PC-9 (cell line): ENCODE data around the gene CCL24. TPM values are rescaled to one million over a fixed set of nuclear protein-coding genes. Genes with fewer than 3 reads are reported as not detected.
"Not testable (repeated sequence)": the region's sequence is repeated elsewhere in the genome, so short reads cannot be mapped to it uniquely, and the experiment has no call there.

Experiments
- BruUV-seq: library from RNA; stranded (reverse); fragments of 400-500 nt; replicated peaks from 2 replicates; lab custom pipeline; 2021; lab: Mats Ljungman, UMichigan
- CTCF ChIA-PET: fragments of 300-600 bp; sonication (Branson Sonifier 250); formaldehyde crosslinking; loops from one replicate; lab custom pipeline; 2022; ENCODE audit warnings: antibody characterized with exemption; lab: Charles Lee
- POLR2A ChIA-PET: fragments of 300-600 bp; sonication (Branson Sonifier 250); formaldehyde crosslinking; loops from one replicate; lab custom pipeline; 2022; ENCODE audit warnings: antibody characterized with exemption; ENCODE audit not compliant: unreplicated experiment; lab: Charles Lee
- DNase-seq, 2 experiments: peaks; one replicate each; pipeline versions ENCODE4 v3.0.0 to v3.0.0-alpha.2; 2015 to 2022; ENCODE audit warnings: mixed read lengths in 1 of 2
- H2AFZ ChIP-seq: fragments of 200-600 bp; sonication (generic); 2 replicates; pipeline ENCODE4 v1.8.1; 2017; ENCODE audit warnings: antibody characterized with exemption
- H3F3A ChIP-seq: fragments of 200-600 bp; sonication (generic); 2 replicates; pipeline ENCODE4 v1.8.1; 2017; ENCODE audit warnings: antibody characterized with exemption, mild to moderate bottlenecking, low read depth; ENCODE audit not compliant: insufficient read depth
- H3K27ac ChIP-seq: fragments of 200-600 bp; sonication (generic); 2 replicates; pipeline ENCODE4 v1.6.1; 2016; ENCODE audit warnings: mixed run types
- H3K27me3 ChIP-seq: fragments of 200-600 bp; sonication (generic); 2 replicates; pipeline ENCODE4 v1.6.1; 2016; ENCODE audit warnings: low read depth, mixed run types; ENCODE audit not compliant: insufficient read depth
- H3K36me3 ChIP-seq: fragments of 200-600 bp; sonication (generic); 2 replicates; pipeline ENCODE4 v1.6.1; 2016; ENCODE audit warnings: low read depth, mixed run types
- H3K4me1 ChIP-seq: fragments of 200-600 bp; sonication (generic); replicated peaks from 2 replicates; pipeline ENCODE4 v1.6.1; 2016; ENCODE audit warnings: mixed run types; ENCODE audit not compliant: insufficient read depth
- H3K4me2 ChIP-seq: fragments of 200-600 bp; sonication (generic); 2 replicates; pipeline ENCODE4 v1.6.1; 2017; ENCODE audit warnings: mixed run types
- H3K4me3 ChIP-seq: fragments of 200-600 bp; sonication (generic); 2 replicates; pipeline ENCODE4 v1.6.1; 2016; ENCODE audit warnings: mixed run types
- H3K79me2 ChIP-seq: fragments of 200-600 bp; sonication (generic); 2 replicates; pipeline ENCODE4 v1.6.1; 2017; ENCODE audit warnings: low read depth, mixed run types
- H3K9me2 ChIP-seq: fragments of 200-600 bp; sonication (generic); 2 replicates; pipeline ENCODE4 v1.8.1; 2017; ENCODE audit warnings: mild to moderate bottlenecking; ENCODE audit not compliant: insufficient read depth
- H3K9me3 ChIP-seq: fragments of 200-600 bp; sonication (generic); 2 replicates; pipeline ENCODE4 v1.8.1; 2016; ENCODE audit warnings: low read depth; ENCODE audit not compliant: insufficient read depth
- H4K20me1 ChIP-seq: fragments of 200-600 bp; sonication (generic); 2 replicates; pipeline ENCODE4 v1.8.1; 2017; ENCODE audit not compliant: insufficient read depth
- CTCF ChIP-seq: fragments of 200-600 bp; sonication (generic); conservative IDR thresholded peaks from 2 replicates; pipeline ENCODE4 v1.6.1; 2017; ENCODE audit warnings: mixed run types, antibody characterized with exemption, mild to moderate bottlenecking, moderate library complexity
- EZH2 ChIP-seq: fragments of 200-600 bp; sonication (generic); IDR thresholded peaks from 2 replicates; pipeline ENCODE4 v1.8.0; 2017; ENCODE audit warnings: antibody characterized with exemption, low read depth
- intact Hi-C: fragments of 100-400 bp; cut with micrococcal nuclease; formaldehyde crosslinking; loops from one replicate; pipeline ENCODE4 v1.10.0; 2022; ENCODE audit not compliant: unreplicated experiment
- total RNA-seq: library from RNA; stranded (reverse); gene quantifications from 2 replicates; pipeline ENCODE4 v1.2.3, GENCODE V29; 2021

CCL24 gene
- total RNA-seq, 1 experiment from 2014 or later: not detected

- ChIA-PET CTCF (interaction anchor here (0.7 kb wide), 1 partner anchor 70 kb away, joined by 4 read pairs; no protein-coding TSS in a partner anchor), POLR2A (interaction anchor here (0.7 kb wide), 1 partner anchor 32 kb away, joined by 5 read pairs; no protein-coding TSS in a partner anchor)
- no peak for DNase-seq
- no TSS peak for BruUV-seq
- Histone ChIP-seq H3K4me1 (peaks cover 5% of the 10 kb centered on the region), H3K9me3 (no peaks in the 10 kb centered on the region), H3K9me2 (no peaks in the 10 kb centered on the region), H2AFZ (no peak overlapping the region), H3K4me3 (no peak overlapping the region), H3K4me2 (no peak overlapping the region), H3K27ac (no peak overlapping the region), H3F3A (0 out of 2 replicates have a peak, but pooled peaks cover 4% of the 10 kb centered on the region), H3K79me2 (no peaks in the 10 kb centered on the region), H4K20me1 (no peaks in the 10 kb centered on the region), H3K27me3 (no peaks in the 10 kb centered on the region), H3K36me3 (no peaks in the 10 kb centered on the region)
- intact Hi-C loops: no loop called here
- TF ChIP-seq EZH2: no peak
- no peak for TF ChIP-seq CTCF
Observed at GRCh38 chr7:75795831-75796285, 17.7 kb downstream of the CCL24 start.

- no peak overlapping the region for H3K27ac ChIP-seq
- H3F3A ChIP-seq: 0 out of 2 replicates have a peak, but pooled peaks cover 4% of the 10 kb centered on the region
- no peak for TF ChIP-seq EZH2
- no peak for TF ChIP-seq CTCF
- H3K9me3 ChIP-seq: no peaks in the 10 kb centered on the region
- H3K4me2 ChIP-seq: no peak overlapping the region
- H3K36me3 ChIP-seq: no peaks in the 10 kb centered on the region
- H3K79me2 ChIP-seq: no peaks in the 10 kb centered on the region
- intact Hi-C loops: no loop called here
- no peaks in the 10 kb centered on the region for H3K27me3 ChIP-seq
- ChIA-PET POLR2A (no interaction called here), CTCF (no interaction called here)
- DNase-seq: no peak
- BruUV-seq: no TSS peak
- no peaks in the 10 kb centered on the region for H4K20me1 ChIP-seq
- no peak overlapping the region for H3K4me3 ChIP-seq
- no peaks in the 10 kb centered on the region for H3K9me2 ChIP-seq
- H2AFZ ChIP-seq: no peak overlapping the region
- H3K4me1 ChIP-seq: peaks cover 5% of the 10 kb centered on the region
Observed at GRCh38 chr7:75793676-75794075, 19.9 kb downstream of the CCL24 start.

GRCh38 chr7:75792567-75792966 is 21.0 kb downstream of the CCL24 start:
- CTCF ChIA-PET: interaction anchor here (0.5 kb wide), 1 partner anchor 17 kb away, joined by 3 read pairs; no protein-coding TSS in a partner anchor
- H3K36me3 ChIP-seq, BruUV-seq, POLR2A ChIA-PET, H3K79me2 ChIP-seq, H4K20me1 ChIP-seq, DNase-seq, H3K27ac ChIP-seq, H3K9me3 ChIP-seq, H3K27me3 ChIP-seq, H3K4me3 ChIP-seq, H3F3A ChIP-seq, intact Hi-C loops, H2AFZ ChIP-seq, H3K9me2 ChIP-seq, H3K4me2 ChIP-seq, H3K4me1 ChIP-seq: not testable (repeated sequence)
